HG03565 (cell line): ENCODE measurements around the gene FAM181A.

Experiments
- ATAC-seq: cut with Tn5 transposase; IDR thresholded peaks from one replicate; pipeline ENCODE4 v1.9.1; 2021; ENCODE audit warnings: mild to moderate bottlenecking, moderate library complexity; ENCODE audit not compliant: unreplicated experiment

Gene FAM181A

GRCh38 chr14:93947282-93947681, 20.1 kb downstream of the FAM181A start:
- no peak for ATAC-seq

- ATAC-seq: no peak
These were observed 22.4 kb downstream of the FAM181A start for GRCh38 chr14:93949511-93950075.

DNA sequence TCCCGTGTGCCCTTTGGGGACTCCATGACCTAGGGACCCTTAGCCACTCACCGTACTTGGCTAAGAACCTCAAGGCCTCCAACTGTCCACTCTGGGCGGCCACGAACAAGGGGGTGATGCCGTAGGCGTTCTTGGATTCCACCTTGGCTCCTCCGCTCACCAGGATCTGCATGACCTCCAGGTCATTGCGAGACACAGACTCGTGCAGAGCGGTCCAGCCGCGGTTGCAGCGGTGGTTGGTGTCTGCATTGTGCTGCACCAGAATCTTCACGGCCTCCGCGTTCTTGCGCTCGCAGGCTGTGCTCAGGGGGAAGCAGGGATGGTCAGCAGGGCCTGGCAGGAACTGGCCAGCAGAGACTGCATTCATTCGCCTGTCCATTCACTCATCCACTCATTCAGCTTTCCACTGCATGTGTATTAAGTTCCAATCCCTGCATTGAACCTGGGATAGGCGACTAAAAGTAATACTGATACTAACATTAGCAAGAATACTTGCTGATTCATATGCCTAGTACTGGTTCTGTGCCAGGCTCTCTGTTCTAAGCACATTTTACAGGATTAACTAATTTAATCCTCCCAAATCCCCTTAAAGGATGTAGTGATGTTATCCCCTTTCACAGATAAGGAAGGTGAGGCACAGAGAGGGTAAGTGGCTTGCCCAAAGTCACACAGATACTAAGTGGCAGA, 23.9 kb downstream of the FAM181A start:
- no peak for ATAC-seq

GRCh38 chr14:93951635-93952540, 24.7 kb downstream of the FAM181A start:
- no peak for ATAC-seq

DNA sequence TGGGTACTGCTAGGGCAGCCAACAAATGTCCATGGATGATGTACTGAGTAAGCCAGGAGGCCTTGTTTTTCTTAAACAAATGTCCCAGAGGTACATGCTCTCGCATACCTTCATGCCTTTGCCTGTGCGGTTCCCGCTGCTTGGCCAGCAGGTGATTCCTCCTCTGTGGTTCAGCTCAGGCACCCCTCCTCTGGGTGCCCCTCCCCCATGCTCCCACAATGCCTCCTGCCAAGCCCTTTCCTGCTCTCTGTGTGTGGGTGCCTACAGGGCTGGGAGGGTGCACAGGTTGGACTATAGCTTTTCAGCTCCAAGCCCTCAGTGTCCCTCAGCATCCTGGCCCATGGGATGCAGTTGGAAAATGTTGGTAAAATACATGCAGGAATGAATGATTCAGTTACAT, 25.7 kb downstream of the FAM181A start:
- ATAC-seq: no peak

- ATAC-seq: no peak
These were observed 26.1 kb downstream of the FAM181A start for GRCh38 chr14:93953263-93953662.

DNA sequence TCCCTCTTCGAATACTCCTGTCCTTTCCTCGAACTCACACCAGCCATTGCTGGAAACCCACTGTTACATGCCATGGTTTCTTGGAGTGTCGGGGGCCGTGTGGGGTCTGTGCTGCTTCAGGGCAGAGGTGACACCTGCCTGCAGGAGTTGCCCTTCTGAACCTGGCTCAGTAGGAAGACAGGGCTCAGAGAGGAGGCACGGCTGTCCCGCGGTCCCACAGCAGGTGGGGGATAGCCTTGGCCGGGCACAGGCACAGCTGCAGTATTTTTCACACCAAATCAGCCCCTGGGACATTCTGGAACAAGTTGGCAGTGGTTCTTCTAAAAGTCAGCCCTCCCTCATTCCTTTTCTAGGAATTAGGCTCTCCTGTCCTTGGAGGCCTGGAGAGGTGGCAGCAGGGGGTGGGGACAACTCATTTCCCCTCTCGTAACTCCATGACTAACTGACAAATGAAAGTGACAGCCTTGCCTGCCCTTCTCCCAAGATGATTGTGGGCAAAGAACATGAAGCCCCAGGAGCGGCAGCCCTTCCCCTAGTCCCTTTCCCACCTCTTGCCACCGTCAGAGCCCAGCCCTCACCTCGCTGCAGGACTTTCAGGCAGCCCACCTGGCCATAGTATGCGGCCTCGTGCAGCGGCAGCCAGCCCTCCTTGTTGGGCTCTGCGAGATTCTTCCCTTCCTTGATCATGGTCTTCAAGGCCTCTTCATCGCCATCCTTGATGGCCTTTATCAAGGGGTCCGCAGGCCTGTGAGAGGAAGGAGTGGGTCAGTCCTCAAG, 26.8 kb downstream of the FAM181A start:
- ATAC-seq: no peak

DNA sequence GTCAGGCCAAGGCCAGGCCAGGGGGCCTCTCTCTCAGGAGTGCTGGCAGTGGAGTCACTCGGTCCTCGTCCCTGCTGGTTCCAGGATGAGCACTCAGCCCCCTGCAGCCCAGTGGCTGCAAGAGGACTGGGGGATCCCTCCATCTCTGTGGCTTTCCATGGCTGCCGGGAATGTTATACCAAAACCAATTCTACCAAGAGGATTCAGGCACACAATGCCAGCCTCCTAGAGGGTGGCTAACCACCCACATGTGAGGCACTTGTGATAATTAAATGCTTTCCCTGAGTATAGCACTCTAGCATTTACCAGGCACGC, 27.3 kb downstream of the FAM181A start:
- no peak for ATAC-seq

- peak; percentile 35 for ATAC-seq
These were observed 28.0 kb downstream of the FAM181A start for GRCh38 chr14:93954900-93955849.

DNA sequence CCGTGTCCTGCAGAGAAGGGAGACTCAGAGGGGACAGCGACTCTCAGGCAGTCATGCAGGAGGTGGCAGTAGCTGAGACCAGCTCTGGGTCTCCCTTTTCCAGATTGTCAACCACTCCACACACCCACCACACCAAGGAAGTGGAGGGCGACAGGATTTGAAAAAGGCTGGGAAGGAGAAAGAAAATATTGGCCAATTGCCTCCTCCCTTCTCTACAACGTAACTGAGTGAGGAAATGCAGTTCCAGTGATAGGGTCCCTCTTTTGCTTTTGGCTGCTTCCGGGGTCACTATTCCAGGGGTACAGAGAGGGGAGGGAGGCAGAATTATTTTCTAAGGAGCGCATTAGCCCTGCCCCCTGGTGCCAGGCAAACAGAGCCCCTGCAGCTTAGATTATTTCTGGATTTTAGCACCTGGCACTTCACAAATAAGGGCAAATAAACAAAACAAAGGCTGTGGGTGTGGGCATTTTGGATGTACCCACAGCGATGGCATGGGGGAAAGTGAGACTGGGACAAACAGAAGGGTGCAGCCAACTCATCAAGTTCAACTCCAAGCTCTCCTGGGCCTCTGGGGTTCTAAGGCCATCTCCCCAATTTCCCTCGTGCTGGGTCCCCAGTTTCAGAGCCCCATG, 28.8 kb downstream of the FAM181A start:
- ATAC-seq: no peak

GRCh38 chr14:93956514-93957332, 29.6 kb downstream of the FAM181A start:
- ATAC-seq: no peak

GRCh38 chr14:93957333-93957710, 30.2 kb downstream of the FAM181A start:
- no peak for ATAC-seq

- ATAC-seq: no peak
These were observed 30.8 kb downstream of the FAM181A start for GRCh38 chr14:93957751-93958566.

DNA sequence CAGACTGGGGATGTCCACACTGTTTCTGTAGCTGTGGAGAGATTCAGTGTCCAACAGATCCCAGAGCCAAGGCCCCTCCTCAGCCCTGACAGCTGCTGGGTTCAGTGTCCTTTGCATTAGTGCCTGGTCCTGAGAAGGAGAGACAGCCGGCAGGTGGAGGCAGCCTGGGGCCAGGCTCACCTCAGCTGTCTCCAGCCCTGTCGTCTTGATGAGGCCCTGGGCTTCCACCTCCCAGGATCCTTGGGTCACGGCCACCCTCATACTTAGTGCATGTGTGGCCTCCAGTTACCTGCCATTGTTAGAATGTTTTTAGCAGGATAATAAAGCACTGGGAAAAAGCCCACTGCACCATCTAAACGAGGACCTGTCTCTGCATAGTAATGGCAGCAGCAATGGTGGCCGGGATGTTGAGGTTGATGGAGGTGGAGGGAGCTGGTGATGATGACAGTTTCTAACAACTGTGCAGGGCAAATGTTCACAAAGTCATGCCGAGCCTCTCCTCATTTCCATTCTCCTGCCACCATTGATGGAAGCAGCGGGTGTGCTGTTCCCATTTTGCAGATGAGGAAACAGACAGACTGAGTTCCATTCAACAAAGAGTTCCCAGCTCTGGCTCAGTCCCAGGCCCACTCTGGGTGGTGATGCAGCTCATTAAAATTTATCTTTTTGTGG, 31.6 kb downstream of the FAM181A start:
- no peak for ATAC-seq

DNA sequence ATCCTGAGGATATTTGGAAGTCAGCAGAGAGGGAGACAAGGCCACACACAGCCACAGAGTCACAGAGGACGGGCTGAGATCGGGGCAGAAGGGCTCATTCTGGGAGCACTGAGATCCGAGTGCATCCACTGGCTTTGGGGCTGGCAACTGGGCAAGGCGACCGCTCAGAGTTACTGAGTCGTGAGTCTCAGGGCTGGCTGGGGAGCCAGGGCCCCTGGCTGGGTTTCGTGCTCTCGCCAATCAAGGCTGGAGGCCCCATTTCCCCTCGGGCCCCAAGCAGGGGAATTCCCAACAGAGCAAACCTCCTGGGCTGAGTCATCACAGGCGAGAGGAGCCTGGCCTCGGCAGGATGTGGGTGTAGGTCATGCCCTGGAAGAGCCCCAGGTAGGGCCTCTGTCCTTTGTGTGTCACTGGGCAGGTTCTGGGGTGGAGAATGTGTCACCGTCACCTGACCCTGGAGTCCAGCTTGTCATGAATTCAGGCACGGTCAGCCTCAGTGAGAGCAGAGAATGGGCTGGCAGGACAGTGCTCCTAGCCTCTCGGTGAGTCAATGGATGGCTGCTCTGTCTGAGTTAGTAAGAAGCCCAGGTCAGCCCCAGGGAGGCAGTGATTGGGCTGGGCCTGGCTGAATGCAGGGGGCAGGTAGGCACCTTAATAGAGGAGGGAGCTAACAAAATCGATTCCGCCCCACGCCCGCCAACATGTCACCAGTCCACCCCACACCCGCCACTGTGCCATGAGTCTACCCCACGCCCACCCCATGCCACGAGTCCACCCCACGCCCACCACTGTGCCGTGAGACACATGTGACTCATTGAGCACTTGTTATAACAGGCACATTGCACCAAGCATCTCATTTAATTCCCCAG, 32.3 kb downstream of the FAM181A start:
- ATAC-seq: peak; percentile 67

DNA sequence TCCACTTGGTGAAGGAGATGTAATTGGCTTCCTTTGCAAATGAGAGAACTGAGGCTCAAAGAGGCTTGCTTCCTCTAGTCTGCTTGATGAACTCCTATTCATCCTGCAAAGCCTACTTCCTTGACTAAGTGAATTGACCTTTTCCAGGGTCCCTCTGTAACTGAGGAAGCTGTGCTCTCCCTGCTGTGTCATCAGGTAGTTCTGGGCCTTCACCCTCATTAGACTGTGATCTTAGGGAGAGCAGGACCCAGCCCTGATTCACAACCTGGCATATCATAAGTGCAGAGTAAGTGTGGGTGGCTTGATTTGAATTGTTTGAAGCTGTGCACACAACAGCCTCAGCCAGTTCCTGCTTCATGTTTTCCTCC, 32.9 kb downstream of the FAM181A start:
- ATAC-seq: no peak
